ENCODE data around the gene HYDIN.

HYDIN gene

GRCh38 chr16:70789595-70790447 lies 440.7 kb downstream of the HYDIN start:
- no peak for DNase-seq (ENCODE audit: low read depth in 3 of 3)

DNA sequence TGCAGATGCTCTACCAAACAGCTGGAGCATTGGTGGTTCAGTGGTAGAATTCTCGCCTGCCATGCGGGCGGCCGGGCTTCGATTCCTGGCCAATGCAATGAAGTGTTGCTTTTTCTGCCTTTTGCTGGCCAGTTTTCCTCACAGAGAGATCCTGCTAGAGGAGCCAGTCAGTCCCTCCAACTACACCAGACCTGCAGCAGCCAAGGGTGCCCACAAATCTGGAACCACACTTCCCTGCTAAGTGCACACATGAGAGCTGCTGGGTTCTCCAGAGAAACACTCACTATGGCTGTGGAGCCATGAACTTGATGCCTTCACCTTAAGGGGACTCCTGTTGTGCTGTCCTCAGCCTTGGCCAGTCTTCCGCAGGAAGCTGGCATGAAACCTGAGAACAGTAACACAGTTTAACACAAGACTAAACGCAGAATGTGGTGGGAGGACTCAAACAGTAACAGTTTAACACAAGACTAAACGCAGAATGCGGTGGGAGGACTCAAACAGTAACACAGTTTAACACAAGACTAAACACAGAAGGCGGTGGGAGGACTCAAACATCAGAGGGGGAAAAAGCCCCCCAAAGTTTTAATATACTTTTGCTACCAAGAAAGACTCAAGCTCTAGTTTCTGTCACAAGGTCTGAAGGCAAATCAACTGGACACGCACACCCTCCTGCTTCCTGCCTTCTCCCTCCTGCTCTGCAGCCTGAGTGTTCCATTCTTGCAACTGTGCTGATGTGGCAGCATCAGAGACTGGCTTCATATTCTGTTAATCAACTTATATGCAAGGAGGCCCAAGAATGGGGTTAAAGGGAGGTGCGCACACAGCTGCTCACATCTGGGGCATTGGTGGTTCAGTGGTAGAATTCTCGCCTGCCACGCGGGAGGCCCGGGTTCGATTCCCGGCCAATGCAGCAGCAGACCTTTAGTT lies 441.6 kb downstream of the HYDIN start:
- DNase-seq (ENCODE audit: low read depth in 3 of 3): no peak

- no peak for DNase-seq (ENCODE audit: low read depth in 3 of 3)
Measured at GRCh38 chr16:70786020-70786755, 444.3 kb downstream of the HYDIN start.

DNA sequence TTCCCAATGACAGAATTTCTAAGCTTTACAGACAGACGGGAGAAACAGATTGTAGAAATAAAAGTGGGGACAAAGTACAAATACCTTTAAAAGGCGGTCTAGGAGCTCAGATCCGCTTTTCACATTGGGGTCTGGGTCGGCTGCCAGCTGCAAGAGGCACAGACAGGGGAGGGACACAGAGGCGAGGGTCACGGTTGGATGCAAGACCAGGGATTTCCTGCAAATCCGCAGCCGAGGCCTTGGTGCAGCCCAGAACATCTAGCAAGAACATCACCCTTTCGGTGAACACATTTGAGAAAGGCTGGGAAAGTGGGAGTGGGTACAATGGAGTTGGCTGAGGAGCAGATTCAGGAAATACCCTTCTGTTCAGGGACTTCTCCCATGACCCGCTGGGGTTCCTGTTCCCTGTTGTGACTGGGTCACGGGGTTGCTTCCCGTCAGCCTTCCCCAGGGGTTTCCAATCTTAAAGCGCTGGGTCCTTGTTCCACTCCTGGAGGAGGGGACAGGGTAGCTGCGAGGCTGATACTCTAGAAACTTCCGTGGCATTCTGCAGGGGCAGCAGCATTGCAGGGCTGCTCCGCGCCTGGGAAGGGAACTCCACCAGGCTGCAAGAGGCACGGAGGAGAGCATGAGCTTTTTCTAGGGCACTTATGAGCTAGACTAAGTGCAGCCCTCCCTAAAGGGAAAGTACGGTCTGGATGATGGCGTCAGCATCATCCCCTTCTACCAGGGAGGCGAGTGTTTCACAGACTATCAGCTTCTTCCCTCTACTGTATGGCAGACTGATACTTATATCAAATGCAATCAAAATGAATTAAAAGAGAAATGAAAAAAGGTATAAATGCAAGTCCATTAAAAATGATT lies 445.6 kb downstream of the HYDIN start:
- no peak for DNase-seq (ENCODE audit: low read depth in 3 of 3)

DNA sequence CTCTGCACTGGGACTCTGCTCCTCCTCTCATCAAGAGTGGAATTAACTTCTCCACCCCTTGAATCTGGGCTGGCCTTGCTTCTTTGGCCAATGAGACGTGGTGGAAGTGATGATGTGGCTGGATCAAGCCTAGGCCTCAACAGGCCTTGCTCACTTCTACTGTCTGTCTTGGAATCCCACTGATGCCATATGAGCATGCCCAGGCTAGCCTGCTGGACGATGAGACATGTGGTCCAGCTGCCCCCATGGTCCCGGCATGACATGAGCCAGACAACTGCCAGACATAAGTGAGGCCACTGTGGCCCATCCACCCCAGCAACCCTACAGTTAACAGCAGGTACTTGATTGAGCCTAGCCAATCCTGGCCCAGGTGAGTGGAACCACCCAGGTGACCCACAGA lies 448.3 kb downstream of the HYDIN start:
- no peak for DNase-seq (ENCODE audit: low read depth in 3 of 3)

GRCh38 chr16:70781800-70782199 lies 448.7 kb downstream of the HYDIN start:
- DNase-seq (ENCODE audit: low read depth in 3 of 3): no peak

GRCh38 chr16:70780546-70780945 lies 450.0 kb downstream of the HYDIN start:
- no peak for DNase-seq (ENCODE audit: low read depth in 3 of 3)

DNA sequence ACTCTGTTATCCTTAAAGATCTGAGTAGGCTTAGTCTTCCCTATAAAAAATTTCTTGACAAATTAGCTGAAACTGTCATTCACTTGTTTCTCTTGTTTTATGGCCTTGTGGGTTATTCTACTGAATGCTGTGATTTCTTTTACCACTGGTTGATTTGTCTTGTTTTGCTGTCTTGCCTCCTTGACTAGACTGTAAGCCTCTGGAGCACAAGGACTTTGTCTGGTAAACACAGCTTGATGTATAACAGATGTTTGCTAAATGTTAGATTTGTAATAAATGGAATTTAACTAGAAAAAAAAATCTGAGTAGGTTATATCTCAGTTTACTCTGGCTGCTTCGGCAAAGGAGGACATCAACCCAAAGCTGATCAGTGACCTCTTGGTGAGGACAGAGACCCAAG lies 451.2 kb downstream of the HYDIN start:
- DNase-seq (ENCODE audit: low read depth in 3 of 3): no peak

DNA sequence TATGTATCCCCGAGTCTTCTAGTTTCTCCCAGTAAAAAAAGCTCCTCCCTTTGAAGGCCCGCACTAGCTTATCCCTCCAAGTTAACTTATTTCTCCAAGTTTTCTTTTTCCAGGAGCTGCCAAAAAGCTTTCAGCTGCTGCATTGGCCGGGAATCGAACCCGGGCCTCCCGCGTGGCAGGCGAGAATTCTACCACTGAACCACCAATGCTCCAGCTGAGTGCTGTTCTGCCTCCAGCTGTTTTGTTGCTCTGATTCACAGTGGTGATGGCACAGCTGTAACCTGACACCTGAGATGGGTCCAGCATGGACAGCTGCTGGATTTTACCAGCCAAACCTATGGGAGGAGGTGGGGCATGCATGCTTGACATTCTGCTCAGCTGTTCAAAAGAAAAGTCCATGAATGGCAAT lies 451.6 kb downstream of the HYDIN start:
- DNase-seq (ENCODE audit: low read depth in 3 of 3): no peak

DNA sequence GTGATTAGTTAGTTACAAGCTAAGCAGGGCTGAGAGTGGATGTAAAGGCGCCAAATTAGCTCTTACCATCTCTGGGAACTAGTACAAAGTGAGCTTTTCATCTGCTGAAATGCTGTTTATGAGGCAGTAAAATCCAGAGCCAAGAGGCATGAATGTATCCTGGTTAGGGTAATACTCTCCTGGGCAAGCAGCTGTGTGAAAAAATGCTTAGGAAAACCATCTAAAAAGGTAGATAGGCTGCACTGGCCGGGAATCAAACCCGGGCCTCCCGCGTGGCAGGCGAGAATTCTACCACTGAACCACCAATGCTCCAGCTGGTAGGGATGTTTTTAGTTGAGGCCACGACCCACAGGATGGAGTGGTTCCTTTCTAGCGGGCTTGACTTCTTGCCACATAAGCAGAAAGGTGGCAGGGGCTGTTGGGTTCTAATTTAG lies 452.5 kb downstream of the HYDIN start:
- DNase-seq (ENCODE audit: low read depth in 3 of 3): no peak

DNA sequence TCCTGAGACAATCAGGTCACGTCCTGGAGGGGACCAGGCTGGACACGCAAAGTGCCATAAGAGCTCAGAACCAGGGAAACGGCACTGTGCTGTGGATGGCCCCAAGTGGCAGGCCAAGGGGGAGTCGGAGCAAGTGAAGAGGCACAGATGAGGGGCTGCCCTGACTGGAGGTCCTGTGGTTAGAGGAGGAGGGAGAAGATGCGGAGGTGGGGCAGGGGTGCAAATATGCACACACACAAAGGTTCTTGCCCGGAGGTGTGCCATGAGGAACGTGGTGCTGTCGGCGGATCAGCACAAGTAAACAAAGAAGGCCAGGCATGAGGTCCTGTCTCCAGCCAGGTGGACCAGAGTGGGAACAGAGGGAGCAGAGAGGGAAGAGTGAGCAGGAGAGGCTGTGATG lies 453.0 kb downstream of the HYDIN start:
- DNase-seq (ENCODE audit: low read depth in 3 of 3): no peak

GRCh38 chr16:70775399-70775798 lies 455.1 kb downstream of the HYDIN start:
- no peak for DNase-seq (ENCODE audit: low read depth in 3 of 3)

DNA sequence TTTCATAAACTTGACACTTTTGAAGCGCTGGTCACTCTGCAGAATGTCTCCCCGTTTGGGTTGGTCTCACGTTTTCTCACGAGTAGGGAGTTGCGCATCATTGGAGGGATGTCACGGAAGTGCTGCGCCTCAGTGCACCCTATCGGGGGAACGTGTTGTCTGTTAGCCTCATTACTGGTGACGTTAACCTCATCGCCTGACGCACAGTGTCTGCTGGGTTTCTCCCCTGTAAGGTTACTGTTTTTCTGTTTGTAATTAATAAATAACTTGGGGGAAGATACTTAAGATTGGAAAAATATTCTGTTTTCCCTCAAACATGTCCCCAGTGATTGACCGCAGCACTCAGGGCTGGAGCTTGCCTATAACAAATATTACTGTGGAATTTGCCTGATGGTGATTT lies 456.3 kb downstream of the HYDIN start:
- no peak for DNase-seq (ENCODE audit: low read depth in 3 of 3)

GRCh38 chr16:70772493-70772892 lies 458.0 kb downstream of the HYDIN start:
- DNase-seq (ENCODE audit: low read depth in 3 of 3): no peak

- DNase-seq (ENCODE audit: low read depth in 3 of 3): peak; percentile 29 to 37 (median 30)
Measured at GRCh38 chr16:70770626-70771552, 459.6 kb downstream of the HYDIN start.

GRCh38 chr16:70770291-70770625 lies 460.3 kb downstream of the HYDIN start:
- DNase-seq (ENCODE audit: low read depth in 3 of 3): no peak

GRCh38 chr16:70769761-70770160 lies 460.8 kb downstream of the HYDIN start:
- DNase-seq (ENCODE audit: low read depth in 3 of 3): no peak

DNA sequence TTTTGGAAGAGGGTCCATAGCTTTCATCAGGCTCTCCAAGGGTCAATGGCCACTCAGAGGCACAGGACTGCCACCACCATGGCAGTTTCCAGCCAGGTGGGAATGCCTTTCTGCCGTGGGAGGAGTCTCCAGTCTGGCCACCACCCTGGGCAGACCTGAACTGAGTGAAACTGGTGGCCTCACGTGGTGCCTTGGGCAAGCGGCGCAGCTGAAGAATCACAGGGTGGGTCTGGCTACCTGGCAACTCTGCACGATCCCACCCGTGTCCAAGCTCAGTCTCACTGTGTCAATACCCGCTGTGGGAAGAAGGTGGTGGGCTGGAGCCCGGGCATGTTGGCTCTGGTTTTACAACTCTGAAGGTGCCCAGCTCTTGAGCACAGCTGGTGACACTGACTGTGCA lies 461.4 kb downstream of the HYDIN start:
- DNase-seq (ENCODE audit: low read depth in 3 of 3): no peak

- no peak for DNase-seq (ENCODE audit: low read depth in 3 of 3)
Measured at GRCh38 chr16:70768203-70768580, 462.3 kb downstream of the HYDIN start.

All from stimulated activated CD4-positive, alpha-beta T cell treated with anti-CD3 and anti-CD28 coated beads, TNF-alpha, amount 100 ng/mL, for 48 hours (primary cell).